Stimulated activated CD4-positive, alpha-beta T cell treated with anti-CD3 and anti-CD28 coated beads, Interleukin-12 subunit alpha, Interleukin-12 subunit beta, amount 100 ng/mL, for 48 hours (primary cell): Measurements from ENCODE around the gene NDUFS1.

Source experiments
- DNase-seq, 3 donors: peaks; one replicate each; pipeline ENCODE4 v3.0.0-alpha.2; 2020; ENCODE audit warnings: low read depth in 2 of 3, low spot score in 1 of 3

NDUFS1 gene

DNA sequence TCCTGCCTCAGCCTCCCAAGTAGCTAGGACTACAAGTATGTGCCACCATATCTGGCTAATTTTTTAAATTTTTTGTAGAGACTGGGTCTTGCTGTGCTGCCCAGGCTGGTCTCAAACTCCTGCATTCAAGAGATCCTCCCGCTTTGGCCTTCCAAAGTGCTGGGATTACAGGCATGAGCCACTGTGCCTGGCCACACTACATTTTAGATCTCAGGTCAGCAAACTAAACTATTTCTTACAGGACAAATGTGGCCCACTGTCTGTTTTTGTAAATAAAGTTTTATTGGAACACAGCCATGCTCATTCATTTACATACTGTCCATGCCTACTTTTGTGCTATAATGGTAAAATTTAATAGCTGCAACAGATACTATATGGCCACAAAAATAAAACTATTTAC lies 91.0 kb downstream of the NDUFS1 start:
- no peak for DNase-seq
